ENCODE data around the gene OSBPL6. TPM values are rescaled to one million over a fixed set of nuclear protein-coding genes. Genes with fewer than 3 reads are reported as not detected.

The OSBPL6 gene
- total RNA-seq, 1 donor from 2014 or later: 5.3 TPM

DNA sequence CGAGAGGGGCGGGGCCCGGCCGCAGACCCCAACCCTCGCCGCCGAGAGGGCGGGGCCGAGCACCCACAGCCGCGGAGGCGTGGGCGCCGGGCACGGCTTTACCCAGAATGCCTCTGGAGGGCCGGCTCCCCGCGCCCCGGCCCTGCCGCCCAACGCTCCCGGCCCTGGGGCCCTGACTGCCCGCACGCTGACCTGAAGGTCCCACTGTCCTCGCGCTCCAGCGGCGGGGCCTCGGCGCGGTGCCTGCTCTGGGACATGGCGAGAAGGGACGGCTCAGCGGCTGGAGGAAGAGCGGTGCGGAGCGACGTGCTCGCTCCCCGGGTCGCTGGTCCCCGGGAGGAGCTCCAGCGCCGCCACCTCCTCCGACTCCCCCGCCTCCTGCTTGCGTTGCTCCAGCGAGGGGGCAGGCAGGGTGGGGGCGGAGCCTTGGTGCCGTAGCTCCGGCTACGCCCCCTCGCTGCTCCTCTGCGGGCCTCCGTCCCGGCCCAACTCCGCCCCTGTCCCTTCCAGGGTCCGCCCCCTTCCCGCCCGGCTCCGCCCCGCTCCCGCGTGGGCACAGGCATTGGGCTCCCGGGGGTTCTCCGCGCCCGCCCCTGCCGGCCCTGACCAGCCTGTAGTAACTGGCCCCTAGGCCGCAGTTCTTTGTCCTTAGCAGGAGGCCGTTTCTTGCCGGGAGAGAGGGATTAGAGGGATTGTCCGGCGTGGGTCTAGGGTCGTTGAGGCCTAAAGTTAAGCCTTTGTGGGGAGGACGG, 256.6 kb downstream of the OSBPL6 start, which contains the start of the genes PJVK and PRKRA:
Gene PJVK, plus strand, starts transcription at position 605 of the 752 bp plus-strand sequence. CDS start 2,032 bp downstream, outside the sequence.
Gene PRKRA, minus strand, starts transcription at position 402 of the 752 bp plus-strand sequence. Its CDS starts 145 bp downstream, at position 257.
- peak; percentile 99 for DNase-seq

DNA sequence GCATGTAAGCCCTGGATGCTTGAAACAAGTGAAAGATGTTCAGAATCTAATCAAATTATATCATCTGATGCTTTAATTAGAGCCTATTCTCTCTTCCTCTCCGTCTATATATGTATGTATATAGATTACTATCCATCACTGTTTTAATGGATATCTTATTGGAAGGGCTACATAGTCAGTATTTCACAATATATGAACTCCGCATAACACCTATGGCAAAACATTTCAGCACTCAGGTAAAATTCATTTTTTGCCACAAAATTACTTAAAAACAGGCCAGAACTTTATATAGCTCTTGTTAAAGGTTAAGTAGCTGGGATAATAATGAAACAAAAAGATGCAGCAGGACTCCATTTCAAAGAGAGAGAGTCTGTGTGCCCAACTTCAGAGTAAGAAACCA, 258.0 kb downstream of the OSBPL6 start:
- DNase-seq: no peak

Other genes with a start within 250 kb of the OSBPL6 start
- gene PDE11A, start 121.7 kb upstream of the OSBPL6 start, total RNA-seq: 0.09 and 0.17 TPM in 2 replicates
- 23.0 and 27.4 TPM in 2 replicates for gene RBM45, start 82.1 kb upstream of the OSBPL6 start, total RNA-seq

Data from dermis blood vessel endothelial cell (primary cell).